ENCODE data around the gene TMEM250. TPM values are rescaled to one million over a fixed set of nuclear protein-coding genes. Genes with fewer than 3 reads are reported as not detected.

Gene TMEM250
- total and polyA plus RNA-seq, 9 of the 15 experiments (the other 6 are each of a cell fraction or from before 2014, with no cell fraction given), result 0.32 to 44.6 (median 12.2) TPM

DNA sequence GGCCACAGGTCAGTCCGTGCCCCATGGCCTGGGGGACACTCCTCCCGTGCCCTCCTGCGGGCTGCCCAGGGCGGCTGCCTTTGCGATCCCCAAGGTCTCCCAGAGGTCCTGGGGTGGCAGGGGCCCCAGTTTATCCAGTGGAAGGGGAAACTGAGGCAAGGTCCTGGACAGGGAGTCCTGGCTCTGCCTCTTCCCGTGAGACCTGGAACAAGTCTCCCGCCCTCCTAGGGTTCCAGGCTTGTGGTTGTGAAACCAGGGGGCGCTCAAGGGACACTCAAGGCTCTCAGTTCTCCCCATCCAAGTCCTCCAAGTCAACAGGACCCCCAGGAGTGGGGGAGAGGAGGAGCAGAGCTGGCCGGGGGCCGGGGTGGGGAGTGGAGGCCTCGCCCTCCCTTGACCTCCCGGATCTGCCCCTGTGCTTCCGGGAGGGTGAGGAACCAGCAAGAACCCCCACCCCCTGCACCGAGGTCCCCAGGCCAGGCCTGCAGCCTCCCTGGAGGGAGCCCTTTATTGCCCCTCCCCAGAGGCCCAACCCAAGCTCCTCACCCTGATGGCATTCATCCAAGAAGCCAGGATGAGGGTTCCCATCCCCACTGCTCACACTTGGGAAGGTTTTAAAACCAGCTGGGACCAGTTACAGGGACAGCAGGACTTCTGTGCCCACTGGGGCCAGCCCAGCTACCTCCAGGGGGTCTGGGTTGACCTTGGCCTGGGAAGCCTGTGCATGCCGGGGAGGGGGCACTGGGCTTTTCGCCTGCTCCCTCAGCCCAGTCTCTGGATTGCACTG, 24.7 kb upstream of the TMEM250 start:
- no TSS peak for BruUV-seq (replicated peaks)
- ATAC-seq (peak; percentile 89), DNase-seq (ENCODE audit: extremely low read depth in 1 of 4, low spot score in 3 of 4) (peak; percentile 50 to 76 (median 60)), FAIRE-seq (no peak)
- Histone ChIP-seq H2AFZ (ENCODE audit: low read depth, low read length) (no peak overlapping the region), H3K9me3 (replicated peaks; ENCODE audit: control insufficient read depth, insufficient read depth, low read depth, low read length) (no peaks in the 10 kb centered on the region), H3K27me3 (ENCODE audit: control insufficient read depth in 2 of 2, insufficient read depth in 2 of 2, low read length in 2 of 2) (peaks cover 24 to 45% of the 10 kb centered on the region in 2 experiments; a peak in 4 of 5 replicates), H3K9me1 (ENCODE audit: control insufficient read depth, insufficient read depth, low read length) (no peaks in the 10 kb centered on the region), H3K79me2 (ENCODE audit: control insufficient read depth, insufficient read depth, low read length) (no peaks in the 10 kb centered on the region), H3K36me3 (ENCODE audit: control insufficient read depth, insufficient read depth, low read length) (no peaks in the 10 kb centered on the region), H3K4me1 (replicated peaks in 1 of 2; ENCODE audit: control insufficient read depth in 2 of 2, insufficient read depth in 2 of 2, low read length in 2 of 2) (peaks cover 0 to 38% of the 10 kb centered on the region in 2 experiments; a peak in 2 of 5 replicates), H3K9ac (ENCODE audit: insufficient read depth in 1 of 2, low read depth in 2 of 2, low read length in 2 of 2) (peak overlapping the region in 1 of 2 experiments; percentile 65; a peak in 2 of 4 replicates), H3K4me2 (ENCODE audit: insufficient read depth, low read length) (no peak overlapping the region), H3K27ac (ENCODE audit: extremely low read depth, low read depth, low read length) (no peak overlapping the region), H3K4me3 (no peak overlapping the region), H4K20me1 (replicated peaks; ENCODE audit: control insufficient read depth, insufficient read depth, low read length) (peaks cover 5% of the 10 kb centered on the region; the same call in 1 of the 2 replicates)
- 6% methylated on average over 15 of the region's 16 CpGs for WGBS (ENCODE audit: insufficient coverage, low coverage, missing lambda C conversion rate)
- in situ Hi-C loops (cut with MboI), result no loop called here
- ChIA-PET CTCF (ENCODE audit: low intra/inter-chr PET ratio) (interaction anchor here (2.1 kb wide), 1 partner anchor 140 kb away, joined by 10 read pairs; no protein-coding TSS in a partner anchor), POLR2A (interaction anchor here (0.6 kb wide), 1 partner anchor 137 kb away, joined by 3 read pairs; no protein-coding TSS in a partner anchor)
- intact Hi-C loops (cut with micrococcal nuclease), result loop anchor here (1.0 to 5.0 kb wide), 3 partner anchors 124 to 351 kb away; no protein-coding TSS in a partner anchor
- TF ChIP-seq, protein P1, sequence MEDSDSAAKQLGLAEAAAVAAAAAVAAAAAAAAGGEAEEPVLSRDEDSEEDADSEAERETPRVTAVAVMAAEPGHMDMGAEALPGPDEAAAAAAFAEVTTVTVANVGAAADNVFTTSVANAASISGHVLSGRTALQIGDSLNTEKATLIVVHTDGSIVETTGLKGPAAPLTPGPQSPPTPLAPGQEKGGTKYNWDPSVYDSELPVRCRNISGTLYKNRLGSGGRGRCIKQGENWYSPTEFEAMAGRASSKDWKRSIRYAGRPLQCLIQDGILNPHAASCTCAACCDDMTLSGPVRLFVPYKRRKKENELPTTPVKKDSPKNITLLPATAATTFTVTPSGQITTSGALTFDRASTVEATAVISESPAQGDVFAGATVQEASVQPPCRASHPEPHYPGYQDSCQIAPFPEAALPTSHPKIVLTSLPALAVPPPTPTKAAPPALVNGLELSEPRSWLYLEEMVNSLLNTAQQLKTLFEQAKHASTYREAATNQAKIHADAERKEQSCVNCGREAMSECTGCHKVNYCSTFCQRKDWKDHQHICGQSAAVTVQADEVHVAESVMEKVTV (CRISPR knock-in tag; IDR thresholded peaks at IDR 0.05), result 0 out of 2 replicates have a peak, but pooled peaks have one; percentile 31
- TF ChIP-seq, protein P2, sequence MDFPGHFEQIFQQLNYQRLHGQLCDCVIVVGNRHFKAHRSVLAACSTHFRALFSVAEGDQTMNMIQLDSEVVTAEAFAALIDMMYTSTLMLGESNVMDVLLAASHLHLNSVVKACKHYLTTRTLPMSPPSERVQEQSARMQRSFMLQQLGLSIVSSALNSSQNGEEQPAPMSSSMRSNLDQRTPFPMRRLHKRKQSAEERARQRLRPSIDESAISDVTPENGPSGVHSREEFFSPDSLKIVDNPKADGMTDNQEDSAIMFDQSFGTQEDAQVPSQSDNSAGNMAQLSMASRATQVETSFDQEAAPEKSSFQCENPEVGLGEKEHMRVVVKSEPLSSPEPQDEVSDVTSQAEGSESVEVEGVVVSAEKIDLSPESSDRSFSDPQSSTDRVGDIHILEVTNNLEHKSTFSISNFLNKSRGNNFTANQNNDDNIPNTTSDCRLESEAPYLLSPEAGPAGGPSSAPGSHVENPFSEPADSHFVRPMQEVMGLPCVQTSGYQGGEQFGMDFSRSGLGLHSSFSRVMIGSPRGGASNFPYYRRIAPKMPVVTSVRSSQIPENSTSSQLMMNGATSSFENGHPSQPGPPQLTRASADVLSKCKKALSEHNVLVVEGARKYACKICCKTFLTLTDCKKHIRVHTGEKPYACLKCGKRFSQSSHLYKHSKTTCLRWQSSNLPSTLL (IDR thresholded peaks at IDR 0.05), result no peak
- TF ChIP-seq RCOR1 (IDR thresholded peaks at IDR 0.05; ENCODE audit: borderline replicate concordance in 1 of 2, low read depth in 2 of 2, low read length in 2 of 2), result no peak
- TF ChIP-seq RAD21 (CRISPR knock-in tag; conservative IDR thresholded peaks at IDR 0.05 in 1 of 2, IDR thresholded peaks at IDR 0.05 in 1 of 2), result peak; percentile 54 to 82
- TF ChIP-seq, protein P3, sequence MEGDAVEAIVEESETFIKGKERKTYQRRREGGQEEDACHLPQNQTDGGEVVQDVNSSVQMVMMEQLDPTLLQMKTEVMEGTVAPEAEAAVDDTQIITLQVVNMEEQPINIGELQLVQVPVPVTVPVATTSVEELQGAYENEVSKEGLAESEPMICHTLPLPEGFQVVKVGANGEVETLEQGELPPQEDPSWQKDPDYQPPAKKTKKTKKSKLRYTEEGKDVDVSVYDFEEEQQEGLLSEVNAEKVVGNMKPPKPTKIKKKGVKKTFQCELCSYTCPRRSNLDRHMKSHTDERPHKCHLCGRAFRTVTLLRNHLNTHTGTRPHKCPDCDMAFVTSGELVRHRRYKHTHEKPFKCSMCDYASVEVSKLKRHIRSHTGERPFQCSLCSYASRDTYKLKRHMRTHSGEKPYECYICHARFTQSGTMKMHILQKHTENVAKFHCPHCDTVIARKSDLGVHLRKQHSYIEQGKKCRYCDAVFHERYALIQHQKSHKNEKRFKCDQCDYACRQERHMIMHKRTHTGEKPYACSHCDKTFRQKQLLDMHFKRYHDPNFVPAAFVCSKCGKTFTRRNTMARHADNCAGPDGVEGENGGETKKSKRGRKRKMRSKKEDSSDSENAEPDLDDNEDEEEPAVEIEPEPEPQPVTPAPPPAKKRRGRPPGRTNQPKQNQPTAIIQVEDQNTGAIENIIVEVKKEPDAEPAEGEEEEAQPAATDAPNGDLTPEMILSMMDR (IDR thresholded peaks at IDR 0.05 in 2 of 3, conservative IDR thresholded peaks at IDR 0.05 in 1 of 3; ENCODE audit: insufficient read depth in 2 of 3, low read depth in 1 of 3, low read length in 3 of 3), result peak; percentile 72 to 77 (median 75)
- TF ChIP-seq SMC3 (conservative IDR thresholded peaks at IDR 0.05; ENCODE audit: insufficient read depth, low read depth, low read length), result peak; percentile 73
- TF ChIP-seq CC2D1A (IDR thresholded peaks at IDR 0.05), result 0 out of 2 replicates have a peak, but pooled peaks have one; percentile 54
- TF ChIP-seq FOXP1 (CRISPR knock-in tag; IDR thresholded peaks at IDR 0.05), result no peak
- peak; percentile 49; the same call in 1 of the 2 replicates for TF ChIP-seq RB1 (IDR thresholded peaks at IDR 0.05; ENCODE audit: low read depth)
- no peak for TF ChIP-seq ZSCAN29 (IDR thresholded peaks at IDR 0.05)
- TF ChIP-seq ZBTB7A (IDR thresholded peaks at IDR 0.05; ENCODE audit: borderline replicate concordance, control insufficient read depth, low read depth, low read length), result peak; percentile 35; the same call in 1 of the 2 replicates
- TF ChIP-seq, protein P4, sequence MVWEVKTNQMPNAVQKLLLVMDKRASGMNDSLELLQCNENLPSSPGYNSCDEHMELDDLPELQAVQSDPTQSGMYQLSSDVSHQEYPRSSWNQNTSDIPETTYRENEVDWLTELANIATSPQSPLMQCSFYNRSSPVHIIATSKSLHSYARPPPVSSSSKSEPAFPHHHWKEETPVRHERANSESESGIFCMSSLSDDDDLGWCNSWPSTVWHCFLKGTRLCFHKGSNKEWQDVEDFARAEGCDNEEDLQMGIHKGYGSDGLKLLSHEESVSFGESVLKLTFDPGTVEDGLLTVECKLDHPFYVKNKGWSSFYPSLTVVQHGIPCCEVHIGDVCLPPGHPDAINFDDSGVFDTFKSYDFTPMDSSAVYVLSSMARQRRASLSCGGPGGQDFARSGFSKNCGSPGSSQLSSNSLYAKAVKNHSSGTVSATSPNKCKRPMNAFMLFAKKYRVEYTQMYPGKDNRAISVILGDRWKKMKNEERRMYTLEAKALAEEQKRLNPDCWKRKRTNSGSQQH (CRISPR knock-in tag; IDR thresholded peaks at IDR 0.05), result no peak
- TF ChIP-seq STAG1 (CRISPR knock-in tag; IDR thresholded peaks at IDR 0.05; ENCODE audit: borderline replicate concordance), result peak; percentile 63; the same call in 1 of the 2 replicates
